DND-41 (cell line): ENCODE data around the gene TTBK1.

ENCODE experiments used
- EZH2 ChIP-seq: IDR thresholded peaks from 3 replicates; pipeline ENCODE4 v1.6.1; 2012; ENCODE audit warnings: borderline replicate concordance, low read depth, mild to moderate bottlenecking, moderate library complexity, low read length, inconsistent platforms; ENCODE audit not compliant: severe bottlenecking
- TF ChIP-seq, protein P1 (sequence below): IDR thresholded peaks from 2 replicates; pipeline ENCODE4 v1.5.1; 2012; ENCODE audit warnings: borderline replicate concordance, low read length, moderate library complexity, mild to moderate bottlenecking; ENCODE audit not compliant: poor library complexity, severe bottlenecking; ENCODE audit errors: extremely low read depth

DNA sequence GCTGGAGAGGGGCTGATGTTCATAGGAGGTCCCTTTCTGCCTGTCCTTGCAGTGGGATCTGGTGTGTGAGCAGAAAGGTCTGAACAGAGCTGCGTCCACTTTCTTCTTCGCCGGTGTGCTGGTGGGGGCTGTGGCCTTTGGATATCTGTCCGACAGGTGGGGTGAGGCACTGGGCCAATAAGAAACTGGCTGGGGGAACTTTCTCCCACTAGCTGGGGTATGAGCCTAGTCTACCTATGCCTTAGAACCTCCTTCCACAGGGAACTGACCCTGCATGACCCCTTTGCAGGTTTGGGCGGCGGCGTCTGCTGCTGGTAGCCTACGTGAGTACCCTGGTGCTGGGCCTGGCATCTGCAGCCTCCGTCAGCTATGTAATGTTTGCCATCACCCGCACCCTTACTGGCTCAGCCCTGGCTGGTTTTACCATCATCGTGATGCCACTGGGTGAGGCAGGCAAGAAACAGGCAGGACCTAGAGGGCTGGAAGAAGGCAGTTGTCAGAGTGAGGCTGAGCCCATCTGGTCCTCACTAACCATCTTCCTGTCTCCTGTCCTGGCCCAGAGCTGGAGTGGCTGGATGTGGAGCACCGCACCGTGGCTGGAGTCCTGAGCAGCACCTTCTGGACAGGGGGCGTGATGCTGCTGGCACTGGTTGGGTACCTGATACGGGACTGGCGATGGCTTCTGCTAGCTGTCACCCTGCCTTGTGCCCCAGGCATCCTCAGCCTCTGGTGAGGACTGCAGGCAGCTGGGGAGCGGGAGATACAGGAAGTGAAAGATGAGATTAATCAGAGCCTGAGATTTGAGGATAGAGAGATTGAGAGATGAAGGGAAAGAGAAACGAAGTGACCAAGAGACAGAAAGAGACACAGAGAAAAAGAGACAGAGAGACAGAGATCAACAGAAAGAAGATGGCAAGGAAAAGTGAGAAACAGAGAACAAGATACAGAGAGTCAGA, 56.3 kb downstream of the TTBK1 start:
- TF ChIP-seq, protein P1, sequence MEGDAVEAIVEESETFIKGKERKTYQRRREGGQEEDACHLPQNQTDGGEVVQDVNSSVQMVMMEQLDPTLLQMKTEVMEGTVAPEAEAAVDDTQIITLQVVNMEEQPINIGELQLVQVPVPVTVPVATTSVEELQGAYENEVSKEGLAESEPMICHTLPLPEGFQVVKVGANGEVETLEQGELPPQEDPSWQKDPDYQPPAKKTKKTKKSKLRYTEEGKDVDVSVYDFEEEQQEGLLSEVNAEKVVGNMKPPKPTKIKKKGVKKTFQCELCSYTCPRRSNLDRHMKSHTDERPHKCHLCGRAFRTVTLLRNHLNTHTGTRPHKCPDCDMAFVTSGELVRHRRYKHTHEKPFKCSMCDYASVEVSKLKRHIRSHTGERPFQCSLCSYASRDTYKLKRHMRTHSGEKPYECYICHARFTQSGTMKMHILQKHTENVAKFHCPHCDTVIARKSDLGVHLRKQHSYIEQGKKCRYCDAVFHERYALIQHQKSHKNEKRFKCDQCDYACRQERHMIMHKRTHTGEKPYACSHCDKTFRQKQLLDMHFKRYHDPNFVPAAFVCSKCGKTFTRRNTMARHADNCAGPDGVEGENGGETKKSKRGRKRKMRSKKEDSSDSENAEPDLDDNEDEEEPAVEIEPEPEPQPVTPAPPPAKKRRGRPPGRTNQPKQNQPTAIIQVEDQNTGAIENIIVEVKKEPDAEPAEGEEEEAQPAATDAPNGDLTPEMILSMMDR, result no peak
- no peak for TF ChIP-seq EZH2
